ENCODE measurements around the gene RECK.

The RECK gene

GRCh38 chr9:36113999-36114398 lies 77.3 kb downstream of the RECK start:
- no peak for DNase-seq (ENCODE audit: low read depth)
- no peak for TF ChIP-seq CTCF (conservative IDR thresholded peaks at IDR 0.05; ENCODE audit: low read depth, low read length)
- no peak overlapping the region for H3K4me3 ChIP-seq (ENCODE audit: low read length)

- H3K4me3 ChIP-seq (ENCODE audit: low read length): no peak overlapping the region
- TF ChIP-seq CTCF (conservative IDR thresholded peaks at IDR 0.05; ENCODE audit: low read depth, low read length): no peak
- DNase-seq (ENCODE audit: low read depth): no peak
These were observed 79.9 kb downstream of the RECK start for GRCh38 chr9:36116593-36116992.

- H3K4me3 ChIP-seq (ENCODE audit: low read length): no peak overlapping the region
- no peak for TF ChIP-seq CTCF (conservative IDR thresholded peaks at IDR 0.05; ENCODE audit: low read depth, low read length)
- DNase-seq (ENCODE audit: low read depth): no peak
These were observed 81.5 kb downstream of the RECK start for GRCh38 chr9:36118201-36118600.

- DNase-seq (ENCODE audit: low read depth): no peak
- no peak overlapping the region for H3K4me3 ChIP-seq (ENCODE audit: low read length)
- TF ChIP-seq CTCF (conservative IDR thresholded peaks at IDR 0.05; ENCODE audit: low read depth, low read length): no peak
These were observed 82.0 kb downstream of the RECK start for GRCh38 chr9:36118706-36119105.

GRCh38 chr9:36119476-36119875 lies 82.8 kb downstream of the RECK start:
- TF ChIP-seq CTCF (conservative IDR thresholded peaks at IDR 0.05; ENCODE audit: low read depth, low read length): no peak
- no peak overlapping the region for H3K4me3 ChIP-seq (ENCODE audit: low read length)
- no peak for DNase-seq (ENCODE audit: low read depth)

- no peak for TF ChIP-seq CTCF (conservative IDR thresholded peaks at IDR 0.05; ENCODE audit: low read depth, low read length)
- DNase-seq (ENCODE audit: low read depth): no peak
- no peak overlapping the region for H3K4me3 ChIP-seq (ENCODE audit: low read length)
These were observed 84.0 kb downstream of the RECK start for GRCh38 chr9:36120705-36121104.

GRCh38 chr9:36121971-36122370 lies 85.3 kb downstream of the RECK start:
- no peak for DNase-seq (ENCODE audit: low read depth)
- TF ChIP-seq CTCF (conservative IDR thresholded peaks at IDR 0.05; ENCODE audit: low read depth, low read length): no peak
- no peak overlapping the region for H3K4me3 ChIP-seq (ENCODE audit: low read length)
